ENCODE measurements around the gene PHYHD1.

The PHYHD1 gene

GRCh38 chr9:128892221-128892921 is 28.4 kb upstream of the PHYHD1 start:
- H4K91ac ChIP-seq (ENCODE audit: low read length), result peak overlapping the region; percentile 99
- peak overlapping the region; percentile 94 to 99 for H3K18ac ChIP-seq (ENCODE audit: low read depth in 1 of 2, low read length in 2 of 2)
- peak overlapping the region; percentile 92 for H2BK120ac ChIP-seq (ENCODE audit: low read depth, low read length)
- peak overlapping the region in 1 of 2 experiments; percentile 68 for H3K4me3 ChIP-seq (ENCODE audit: insufficient read depth in 1 of 2, low read depth in 1 of 2, low read length in 2 of 2)
- H4K8ac ChIP-seq (ENCODE audit: low read length), result peak overlapping the region; percentile 99
- peaks cover 16% of the 10 kb centered on the region for H3K79me1 ChIP-seq (replicated peaks; ENCODE audit: low read length, poor library complexity, severe bottlenecking)
- peak overlapping the region; percentile 24 for H2BK5ac ChIP-seq (ENCODE audit: low read depth, low read length, poor library complexity, severe bottlenecking)
- H3K14ac ChIP-seq (ENCODE audit: low read length in 2 of 2), result peak overlapping the region in 1 of 2 experiments; percentile 96
- H3K23ac ChIP-seq (ENCODE audit: low read length in 2 of 2), result peak overlapping the region in 1 of 2 experiments; percentile 18
- H3K4me2 ChIP-seq (ENCODE audit: low read length, poor library complexity, severe bottlenecking), result peak overlapping the region; percentile 35
- H2AFZ ChIP-seq (ENCODE audit: low read depth, low read length), result no peak overlapping the region
- 39% methylated on average over 10 of the region's 17 CpGs for WGBS
- H2AK5ac ChIP-seq (ENCODE audit: low read length, severe bottlenecking), result peak overlapping the region; percentile 94
- H2BK15ac ChIP-seq (ENCODE audit: low read depth, poor library complexity, severe bottlenecking), result peak overlapping the region; percentile 99
- peaks cover 45% of the 10 kb centered on the region for H3K4me1 ChIP-seq (ENCODE audit: control insufficient read depth, insufficient read depth, low read depth, low read length)
- peak; percentile 88 for DNase-seq
- H3K36me3 ChIP-seq (ENCODE audit: control insufficient read depth in 1 of 2, insufficient read depth in 2 of 2, low read depth in 1 of 2, low read length in 2 of 2), result peaks cover 42 to 51% of the 10 kb centered on the region in 2 experiments
- H3K4ac ChIP-seq (ENCODE audit: low read depth in 1 of 2, low read length in 2 of 2), result peak overlapping the region; percentile 94 to 96
- H3K9ac ChIP-seq (ENCODE audit: low read length), result peak overlapping the region; percentile 91
- H2BK12ac ChIP-seq (ENCODE audit: low read length in 2 of 2), result peak overlapping the region; percentile 97 to 98
- no peaks in the 10 kb centered on the region for H3K27me3 ChIP-seq (ENCODE audit: control insufficient read depth in 1 of 2, insufficient read depth in 1 of 2, low read length in 2 of 2)
- no peaks in the 10 kb centered on the region for H3K9me3 ChIP-seq (ENCODE audit: control insufficient read depth, low read length)
- H3K27ac ChIP-seq (ENCODE audit: low read length, poor library complexity, severe bottlenecking), result peak overlapping the region; percentile 42

- Histone ChIP-seq H4K91ac (ENCODE audit: low read length) (peak overlapping the region; percentile 59), H2AK5ac (ENCODE audit: low read length, severe bottlenecking) (peak overlapping the region; percentile 24), H3K23ac (ENCODE audit: low read length in 2 of 2) (no peak overlapping the region), H3K4me2 (ENCODE audit: low read length, poor library complexity, severe bottlenecking) (no peak overlapping the region), H3K4me3 (ENCODE audit: insufficient read depth in 1 of 2, low read depth in 1 of 2, low read length in 2 of 2) (peak overlapping the region in 1 of 2 experiments; percentile 68), H2BK12ac (ENCODE audit: low read length in 2 of 2) (peak overlapping the region; percentile 23 to 89), H4K8ac (ENCODE audit: low read length) (peak overlapping the region; percentile 8), H3K18ac (ENCODE audit: low read depth in 1 of 2, low read length in 2 of 2) (peak overlapping the region in 1 of 2 experiments; percentile 37), H3K4me1 (ENCODE audit: control insufficient read depth, insufficient read depth, low read depth, low read length) (peaks cover 42% of the 10 kb centered on the region), H2BK120ac (ENCODE audit: low read depth, low read length) (no peak overlapping the region), H3K4ac (ENCODE audit: low read depth in 1 of 2, low read length in 2 of 2) (peak overlapping the region in 1 of 2 experiments; percentile 96), H3K14ac (ENCODE audit: low read length in 2 of 2) (no peak overlapping the region), H3K79me1 (replicated peaks; ENCODE audit: low read length, poor library complexity, severe bottlenecking) (peaks cover 18% of the 10 kb centered on the region), H2BK15ac (ENCODE audit: low read depth, poor library complexity, severe bottlenecking) (peak overlapping the region; percentile 83), H2BK5ac (ENCODE audit: low read depth, low read length, poor library complexity, severe bottlenecking) (no peak overlapping the region), H3K9me3 (ENCODE audit: control insufficient read depth, low read length) (no peaks in the 10 kb centered on the region), H2AFZ (ENCODE audit: low read depth, low read length) (no peak overlapping the region), H3K9ac (ENCODE audit: low read length) (peak overlapping the region; percentile 91), H3K27me3 (ENCODE audit: control insufficient read depth in 1 of 2, insufficient read depth in 1 of 2, low read length in 2 of 2) (no peaks in the 10 kb centered on the region), H3K36me3 (ENCODE audit: control insufficient read depth in 1 of 2, insufficient read depth in 2 of 2, low read depth in 1 of 2, low read length in 2 of 2) (peaks cover 47 to 53% of the 10 kb centered on the region in 2 experiments), H3K27ac (ENCODE audit: low read length, poor library complexity, severe bottlenecking) (no peak overlapping the region)
- WGBS, result 97% methylated on average over 6 of the region's 8 CpGs
- DNase-seq, result no peak
Measured at GRCh38 chr9:128893354-128893753, 27.4 kb upstream of the PHYHD1 start.

- H3K23ac ChIP-seq (ENCODE audit: low read length in 2 of 2), result no peak overlapping the region
- no peak for DNase-seq
- no peak overlapping the region for H3K27ac ChIP-seq (ENCODE audit: low read length, poor library complexity, severe bottlenecking)
- H2BK15ac ChIP-seq (ENCODE audit: low read depth, poor library complexity, severe bottlenecking), result no peak overlapping the region
- H3K18ac ChIP-seq (ENCODE audit: low read depth in 1 of 2, low read length in 2 of 2), result no peak overlapping the region
- no peak overlapping the region for H3K9ac ChIP-seq (ENCODE audit: low read length)
- no peaks in the 10 kb centered on the region for H3K9me3 ChIP-seq (ENCODE audit: control insufficient read depth, low read length)
- H3K4me3 ChIP-seq (ENCODE audit: insufficient read depth in 1 of 2, low read depth in 1 of 2, low read length in 2 of 2), result no peak overlapping the region
- no peak overlapping the region for H3K14ac ChIP-seq (ENCODE audit: low read length in 2 of 2)
- no peak overlapping the region for H4K91ac ChIP-seq (ENCODE audit: low read length)
- no peak overlapping the region for H4K8ac ChIP-seq (ENCODE audit: low read length)
- H2BK120ac ChIP-seq (ENCODE audit: low read depth, low read length), result no peak overlapping the region
- H2AK5ac ChIP-seq (ENCODE audit: low read length, severe bottlenecking), result no peak overlapping the region
- H3K36me3 ChIP-seq (ENCODE audit: control insufficient read depth in 1 of 2, insufficient read depth in 2 of 2, low read depth in 1 of 2, low read length in 2 of 2), result peaks cover 47 to 56% of the 10 kb centered on the region in 2 experiments
- no CpG with 5 or more reads among the region's 2 CpGs for WGBS
- peaks cover 46% of the 10 kb centered on the region for H3K4me1 ChIP-seq (ENCODE audit: control insufficient read depth, insufficient read depth, low read depth, low read length)
- no peak overlapping the region for H2BK5ac ChIP-seq (ENCODE audit: low read depth, low read length, poor library complexity, severe bottlenecking)
- no peak overlapping the region for H3K4me2 ChIP-seq (ENCODE audit: low read length, poor library complexity, severe bottlenecking)
- H3K27me3 ChIP-seq (ENCODE audit: control insufficient read depth in 1 of 2, insufficient read depth in 1 of 2, low read length in 2 of 2), result no peaks in the 10 kb centered on the region
- H3K79me1 ChIP-seq (replicated peaks; ENCODE audit: low read length, poor library complexity, severe bottlenecking), result peaks cover 26% of the 10 kb centered on the region
- no peak overlapping the region for H3K4ac ChIP-seq (ENCODE audit: low read depth in 1 of 2, low read length in 2 of 2)
- H2AFZ ChIP-seq (ENCODE audit: low read depth, low read length), result no peak overlapping the region
- H2BK12ac ChIP-seq (ENCODE audit: low read length in 2 of 2), result no peak overlapping the region
Measured at GRCh38 chr9:128894764-128895163, 26.0 kb upstream of the PHYHD1 start.

GRCh38 chr9:128895556-128895955 is 25.2 kb upstream of the PHYHD1 start:
- Histone ChIP-seq H3K79me1 (replicated peaks; ENCODE audit: low read length, poor library complexity, severe bottlenecking) (peaks cover 27% of the 10 kb centered on the region), H3K27ac (ENCODE audit: low read length, poor library complexity, severe bottlenecking) (peak overlapping the region; percentile 57), H3K4me1 (ENCODE audit: control insufficient read depth, insufficient read depth, low read depth, low read length) (peaks cover 49% of the 10 kb centered on the region), H3K36me3 (ENCODE audit: control insufficient read depth in 1 of 2, insufficient read depth in 2 of 2, low read depth in 1 of 2, low read length in 2 of 2) (peaks cover 43 to 56% of the 10 kb centered on the region in 2 experiments), H3K4me3 (ENCODE audit: insufficient read depth in 1 of 2, low read depth in 1 of 2, low read length in 2 of 2) (no peak overlapping the region), H3K23ac (ENCODE audit: low read length in 2 of 2) (no peak overlapping the region), H2AFZ (ENCODE audit: low read depth, low read length) (no peak overlapping the region), H3K4me2 (ENCODE audit: low read length, poor library complexity, severe bottlenecking) (no peak overlapping the region), H2BK120ac (ENCODE audit: low read depth, low read length) (no peak overlapping the region), H2BK12ac (ENCODE audit: low read length in 2 of 2) (no peak overlapping the region), H3K18ac (ENCODE audit: low read depth in 1 of 2, low read length in 2 of 2) (no peak overlapping the region), H4K8ac (ENCODE audit: low read length) (no peak overlapping the region), H3K9me3 (ENCODE audit: control insufficient read depth, low read length) (no peaks in the 10 kb centered on the region), H4K91ac (ENCODE audit: low read length) (no peak overlapping the region), H2AK5ac (ENCODE audit: low read length, severe bottlenecking) (peak overlapping the region; percentile 6), H3K4ac (ENCODE audit: low read depth in 1 of 2, low read length in 2 of 2) (no peak overlapping the region), H3K9ac (ENCODE audit: low read length) (no peak overlapping the region), H2BK5ac (ENCODE audit: low read depth, low read length, poor library complexity, severe bottlenecking) (no peak overlapping the region), H3K14ac (ENCODE audit: low read length in 2 of 2) (no peak overlapping the region), H3K27me3 (ENCODE audit: control insufficient read depth in 1 of 2, insufficient read depth in 1 of 2, low read length in 2 of 2) (no peaks in the 10 kb centered on the region), H2BK15ac (ENCODE audit: low read depth, poor library complexity, severe bottlenecking) (no peak overlapping the region)
- WGBS, result 87% methylated on average over 4 of the region's 4 CpGs
- DNase-seq, result no peak

All from mesenchymal stem cell (in vitro differentiated cells and primary cell).